ENCODE measurements around the gene B3GALT6.

GRCh38 chr1:1233567-1233892 is 1.5 kb downstream of the B3GALT6 start:
- TF ChIP-seq CTCF (IDR thresholded peaks at IDR 0.05; ENCODE audit: low read depth, low read length) (no peak), POLR2A (IDR thresholded peaks at IDR 0.05; ENCODE audit: extremely low read depth, insufficient read length) (no peak), MYC (IDR thresholded peaks at IDR 0.05; ENCODE audit: low read depth, low read length) (no peak)
- TF ChIP-seq, protein P1, sequence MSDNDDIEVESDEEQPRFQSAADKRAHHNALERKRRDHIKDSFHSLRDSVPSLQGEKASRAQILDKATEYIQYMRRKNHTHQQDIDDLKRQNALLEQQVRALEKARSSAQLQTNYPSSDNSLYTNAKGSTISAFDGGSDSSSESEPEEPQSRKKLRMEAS (IDR thresholded peaks at IDR 0.05; ENCODE audit: low read depth, low read length), result no peak
